Activated CD4-positive, CD25-positive, alpha-beta regulatory T cell treated with anti-CD3 and anti-CD28 coated beads, Interleukin-2, amount 50 U/mL, for 16 hours (primary cell): ENCODE results near the gene PLA2G2C.

ENCODE experiments used
- DNase-seq: peaks from one replicate; pipeline ENCODE4 v3.0.0-alpha.2; 2020; ENCODE audit warnings: low read depth, low spot score

Gene PLA2G2C

GRCh38 chr1:20153000-20153418 is 33.3 kb downstream of the PLA2G2C start:
- no peak for DNase-seq

DNA sequence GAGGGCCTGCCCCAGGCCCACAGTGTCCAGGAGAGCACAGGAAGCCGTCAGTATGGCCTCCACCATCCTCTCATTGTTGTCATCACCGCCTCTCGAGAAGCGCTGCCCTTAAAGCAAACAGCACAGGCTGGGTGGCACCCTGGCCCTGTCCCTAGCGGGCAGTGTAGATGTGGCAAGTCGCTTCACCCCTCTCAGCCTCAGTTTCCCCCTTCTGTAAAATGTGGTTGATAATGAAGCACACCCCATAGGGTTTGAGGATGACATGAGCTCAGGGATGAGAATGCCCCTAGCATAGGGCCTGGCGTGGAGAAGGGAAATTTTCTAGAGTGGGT is 33.8 kb downstream of the PLA2G2C start:
- no peak for DNase-seq

GRCh38 chr1:20151906-20152598 is 34.3 kb downstream of the PLA2G2C start:
- peak; percentile 62 for DNase-seq

GRCh38 chr1:20150969-20151368 is 35.3 kb downstream of the PLA2G2C start:
- no peak for DNase-seq

- no peak for DNase-seq
Measured at GRCh38 chr1:20150326-20150705, 36.0 kb downstream of the PLA2G2C start.

- DNase-seq: no peak
Measured at GRCh38 chr1:20149601-20150325, 36.6 kb downstream of the PLA2G2C start.

- DNase-seq: no peak
Measured at GRCh38 chr1:20148571-20149500, 37.5 kb downstream of the PLA2G2C start.

GRCh38 chr1:20147846-20148570 is 38.3 kb downstream of the PLA2G2C start:
- DNase-seq: no peak

- no peak for DNase-seq
Measured at GRCh38 chr1:20143734-20144565, 42.4 kb downstream of the PLA2G2C start.

- no peak for DNase-seq
Measured at GRCh38 chr1:20143318-20143717, 43.0 kb downstream of the PLA2G2C start.

GRCh38 chr1:20142001-20142710 is 44.2 kb downstream of the PLA2G2C start:
- no peak for DNase-seq

GRCh38 chr1:20141466-20141865 is 44.9 kb downstream of the PLA2G2C start:
- DNase-seq: no peak

DNA sequence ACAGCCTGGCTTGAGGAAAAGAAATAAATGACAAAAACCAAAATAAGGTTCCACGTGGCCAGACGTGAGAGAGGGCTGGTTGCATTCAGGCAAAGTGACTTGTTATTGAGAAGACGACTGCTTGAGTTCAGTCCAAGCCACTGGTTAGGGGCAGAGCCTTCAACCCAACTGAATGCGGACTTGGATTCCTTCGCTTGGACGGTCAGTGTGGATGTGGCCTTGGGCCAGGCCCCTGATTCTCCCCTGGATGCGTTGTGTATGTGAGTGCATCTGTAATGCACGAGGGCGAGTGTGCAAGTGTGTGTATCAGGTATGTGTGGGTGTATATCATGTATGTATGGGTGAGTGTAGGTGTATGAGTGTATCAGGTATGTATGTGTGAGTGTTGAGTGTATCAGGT is 45.3 kb downstream of the PLA2G2C start:
- DNase-seq: no peak

- no peak for DNase-seq
Measured at GRCh38 chr1:20139776-20140612, 46.3 kb downstream of the PLA2G2C start.

GRCh38 chr1:20138961-20139550 is 47.3 kb downstream of the PLA2G2C start, which contains the start of gene PLA2G2F:
PLA2G2F (plus strand) TSS chr1:20139323; CDS start chr1:20139428, 105 bp downstream.
- DNase-seq: no peak

- no peak for DNase-seq
Measured at GRCh38 chr1:20138346-20138745, 48.0 kb downstream of the PLA2G2C start.

- no peak for DNase-seq
Measured at GRCh38 chr1:20137604-20138003, 48.7 kb downstream of the PLA2G2C start.

DNA sequence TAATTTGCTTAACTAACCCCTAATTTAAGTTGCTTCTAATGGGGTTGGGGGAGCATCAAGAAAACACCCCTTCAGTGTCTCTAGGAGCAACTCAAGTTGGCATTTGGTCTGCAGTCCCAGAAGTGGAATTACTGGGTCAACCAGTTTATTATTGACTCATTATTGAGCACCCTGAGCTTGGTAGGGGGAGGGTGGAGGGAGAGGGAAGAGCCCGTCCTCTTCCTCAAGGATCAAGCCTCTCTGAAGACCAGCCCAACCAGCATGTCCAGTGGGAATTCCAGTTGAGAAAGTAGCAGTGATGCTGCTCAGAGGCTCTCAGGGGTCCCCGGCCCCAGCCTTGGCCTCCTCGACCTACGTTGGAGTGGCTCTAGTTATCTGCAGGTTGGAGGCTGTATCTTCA is 49.3 kb downstream of the PLA2G2C start:
- DNase-seq: no peak

DNA sequence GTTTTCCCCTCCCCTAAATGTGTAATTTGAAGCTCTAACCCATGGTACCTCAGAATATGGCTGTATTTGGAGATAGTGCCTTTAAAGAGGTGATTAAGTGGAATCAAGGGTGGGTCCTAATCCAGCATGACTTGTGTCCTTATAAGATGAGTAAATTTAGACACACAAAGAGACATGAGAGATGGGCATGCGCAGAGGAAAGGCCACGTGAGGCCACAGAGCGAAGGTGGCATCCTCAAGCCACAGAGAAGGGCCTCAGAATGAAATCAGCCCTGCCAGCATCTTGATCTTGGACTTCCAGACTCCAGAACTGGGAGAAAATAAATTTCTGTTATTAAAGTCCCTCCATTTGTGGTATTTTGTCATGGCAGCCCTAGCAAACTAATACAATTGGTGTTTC is 50.1 kb downstream of the PLA2G2C start:
- no peak for DNase-seq
